ENCODE measurements around the gene CDC37L1. TPM values are rescaled to one million over a fixed set of nuclear protein-coding genes. Genes with fewer than 3 reads are reported as not detected.

CDC37L1 gene
- total and polyA plus RNA-seq, 4 donors, result 17.8 to 26.3 (median 19.7) TPM

Other genes starting within 250 kb of the CDC37L1 start
- gene SLC1A1, start 189.1 kb upstream of the CDC37L1 start, total RNA-seq, result 1 to 10 TPM; 3.0 to 3.2 TPM
- 1 to 10 TPM; 3.1 to 5.6 TPM for gene SLC1A1, start 189.1 kb upstream of the CDC37L1 start, polyA plus RNA-seq
- gene PLPP6, start 17.3 kb upstream of the CDC37L1 start, total RNA-seq, result 1 to 10 TPM; 4.5 to 4.8 TPM
- gene PLPP6, start 17.3 kb upstream of the CDC37L1 start, polyA plus RNA-seq, result 1 to 10 TPM; 1.5 to 4.7 TPM
- 1 to 10 TPM; 3.8 to 6.7 TPM for gene SPATA6L, start 13.1 kb upstream of the CDC37L1 start, total RNA-seq
- gene SPATA6L, start 13.1 kb upstream of the CDC37L1 start, polyA plus RNA-seq, result 1 to 10 TPM; 1.0 to 1.9 TPM
- 10 to 100 TPM; 39.4 to 51.4 TPM for gene AK3, start 61.6 kb downstream of the CDC37L1 start, total RNA-seq
- gene AK3, start 61.6 kb downstream of the CDC37L1 start, polyA plus RNA-seq, result 10 to 100 TPM; 52.1 to 56.1 TPM
- 10 to 100 TPM; 32.3 to 41.9 TPM for gene RCL1, start 113.4 kb downstream of the CDC37L1 start, total RNA-seq
- 10 to 100 TPM; 10.8 to 21.3 TPM for gene RCL1, start 113.4 kb downstream of the CDC37L1 start, polyA plus RNA-seq